ENCODE measurements around the gene RNF212.

The RNF212 gene

DNA sequence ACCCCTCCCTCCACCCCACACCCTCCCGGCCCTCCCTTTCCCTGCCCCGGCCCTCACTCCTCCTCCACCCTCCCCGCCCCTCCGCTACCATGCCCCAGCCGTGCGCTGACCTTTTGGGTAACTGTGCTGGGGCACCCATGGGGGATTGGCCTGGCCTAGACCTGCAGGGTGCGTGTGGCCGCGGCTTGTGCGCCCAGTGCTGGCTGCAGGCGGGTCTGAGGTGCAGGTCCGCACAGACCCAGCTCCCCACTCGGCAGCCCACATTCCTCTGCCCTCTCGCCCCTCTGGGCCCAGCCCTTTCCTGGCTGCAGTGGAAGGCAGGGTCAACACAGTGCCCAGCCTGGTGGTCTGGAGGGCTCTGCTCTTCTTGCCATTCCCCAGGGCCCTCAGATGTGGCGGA is 77.3 kb downstream of the RNF212 start:
- no peak for DNase-seq (ENCODE audit: low read depth)

DNA sequence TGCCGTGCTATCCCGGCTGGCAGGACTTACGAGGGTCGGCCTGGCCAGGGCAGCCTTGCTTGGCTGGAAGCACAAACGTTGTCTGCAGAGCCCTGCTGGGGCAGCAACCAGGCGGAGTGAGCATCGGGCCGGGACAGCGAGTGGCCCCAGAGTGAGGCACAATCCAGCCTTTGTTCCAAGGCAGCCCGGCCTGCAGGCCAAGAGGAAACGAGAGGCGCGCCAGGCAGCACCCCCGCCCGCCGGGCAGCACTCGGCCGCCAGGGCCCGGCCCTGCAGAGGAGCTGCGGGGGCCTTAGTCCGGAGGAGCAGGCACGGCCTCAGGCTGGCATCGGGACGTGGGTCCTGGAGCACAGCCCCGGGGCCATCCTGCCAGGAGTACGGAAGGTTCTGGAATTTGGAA is 77.9 kb downstream of the RNF212 start:
- DNase-seq (ENCODE audit: low read depth): no peak

DNA sequence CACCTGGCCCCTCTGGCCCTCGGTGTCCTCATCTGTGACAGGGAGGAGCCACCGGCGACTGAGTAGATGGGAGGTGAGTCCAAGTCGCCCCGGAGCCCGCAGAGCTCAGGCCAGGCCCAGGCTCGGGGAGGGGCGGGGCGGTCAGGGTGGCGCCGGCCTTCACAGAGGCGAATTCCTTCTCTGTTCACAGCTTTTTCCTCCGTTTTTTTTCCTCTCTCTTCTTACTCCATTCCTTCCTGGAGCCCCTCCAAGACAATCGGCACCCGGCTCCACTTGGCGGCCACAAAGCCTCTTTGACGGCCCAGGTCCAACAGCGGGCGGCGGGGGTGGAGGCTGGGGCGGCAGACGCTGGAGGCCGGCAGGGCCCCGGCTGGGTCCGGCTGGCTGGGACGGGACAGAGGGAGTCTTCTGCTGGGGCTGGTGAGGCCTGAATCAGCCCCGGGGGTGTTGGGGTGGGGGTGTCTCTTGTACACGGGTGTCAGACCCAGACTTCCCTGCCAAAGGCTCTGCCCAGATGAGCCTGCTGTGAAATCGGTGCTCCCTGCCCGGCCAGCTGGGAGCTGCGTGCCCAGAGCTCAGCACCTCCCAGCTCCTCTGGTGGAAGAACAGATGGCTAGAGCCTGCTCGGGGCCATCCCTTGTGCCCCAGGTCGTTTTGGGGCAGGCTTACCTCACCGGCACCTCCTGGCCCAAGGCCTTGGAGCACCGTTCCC is 79.4 kb downstream of the RNF212 start:
- no peak for DNase-seq (ENCODE audit: low read depth)

DNA sequence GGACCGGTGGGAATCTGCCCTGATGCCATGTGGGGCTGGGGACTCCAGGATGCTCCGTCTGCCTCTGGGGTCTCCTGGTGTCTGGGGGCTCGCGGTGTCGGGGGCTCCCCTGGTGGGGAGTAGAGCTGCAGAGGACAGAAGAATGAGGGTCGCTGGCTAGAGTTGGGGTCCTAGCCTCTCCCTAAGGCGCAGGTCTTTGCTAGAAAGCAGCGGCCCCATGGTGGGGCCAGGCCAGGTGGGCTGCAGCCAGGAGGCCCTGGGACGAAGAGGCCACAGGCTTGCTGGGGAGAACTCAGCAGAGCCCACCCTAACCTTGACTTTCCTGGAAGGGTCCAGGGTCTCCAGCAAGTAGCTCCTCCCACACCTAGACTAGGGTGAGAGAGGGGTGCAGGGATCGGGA is 80.5 kb downstream of the RNF212 start:
- no peak for DNase-seq (ENCODE audit: low read depth)

DNA sequence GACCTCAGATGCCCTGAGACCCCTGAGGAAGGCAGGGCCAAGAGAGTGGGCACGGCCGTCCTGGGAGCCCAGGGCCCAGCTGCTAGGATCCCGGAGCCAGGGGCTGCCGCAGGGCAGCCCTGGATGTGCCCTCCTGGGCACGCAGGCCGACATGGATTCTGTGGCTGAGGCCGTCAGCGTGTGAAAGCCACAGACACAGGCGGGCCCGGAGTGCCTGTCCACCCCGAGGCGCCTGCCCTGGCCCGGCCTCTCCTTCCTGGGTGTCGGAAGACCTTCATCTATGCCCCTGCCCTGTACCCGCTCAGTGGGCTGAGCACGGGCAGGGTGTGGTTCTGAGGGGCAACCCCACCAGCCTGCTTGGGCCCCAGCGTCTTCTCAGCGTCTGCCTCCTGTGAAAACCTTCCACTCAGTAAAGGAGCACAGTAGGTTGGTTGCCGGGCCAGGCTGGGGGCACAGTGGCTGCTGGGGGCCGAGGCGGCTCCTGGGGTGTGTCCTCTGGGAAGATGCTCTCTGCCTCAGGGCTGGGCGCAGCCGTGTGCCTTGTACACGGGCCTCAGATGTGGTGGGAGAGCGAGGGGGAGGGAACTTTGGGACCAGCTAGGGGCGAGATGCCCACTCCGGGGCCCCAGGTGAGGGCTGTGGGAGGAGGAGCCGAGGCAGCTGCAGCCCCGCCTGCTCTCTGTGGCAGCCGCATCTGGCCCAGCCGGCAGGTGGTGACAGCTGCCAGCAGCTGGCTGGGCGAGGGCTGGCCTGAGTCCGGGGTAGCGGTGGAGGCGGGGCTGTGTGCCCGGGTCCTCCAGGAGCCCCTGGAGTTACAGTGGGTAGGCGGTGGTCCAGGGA is 81.2 kb downstream of the RNF212 start:
- no peak for DNase-seq (ENCODE audit: low read depth)

DNA sequence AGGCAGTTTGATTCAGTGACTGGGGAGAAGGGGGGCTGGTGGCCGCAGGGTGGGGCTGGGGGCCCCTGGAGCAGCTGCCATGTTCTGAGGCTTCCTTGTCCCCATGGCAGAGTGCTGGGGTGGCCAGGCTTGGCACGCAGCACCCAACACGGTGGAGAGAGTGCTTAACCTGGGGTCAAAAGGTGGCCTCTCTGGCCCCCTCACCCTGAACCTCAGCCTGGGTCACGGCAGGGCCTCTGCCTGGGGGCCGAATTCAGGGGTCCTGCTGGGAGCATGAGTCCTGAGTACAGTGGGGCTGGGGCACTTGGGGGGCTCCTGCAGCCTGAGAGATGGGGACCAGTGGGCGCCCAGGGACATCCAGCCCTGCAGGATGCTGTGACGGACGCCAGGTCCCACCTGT is 82.0 kb downstream of the RNF212 start:
- no peak for DNase-seq (ENCODE audit: low read depth)

DNA sequence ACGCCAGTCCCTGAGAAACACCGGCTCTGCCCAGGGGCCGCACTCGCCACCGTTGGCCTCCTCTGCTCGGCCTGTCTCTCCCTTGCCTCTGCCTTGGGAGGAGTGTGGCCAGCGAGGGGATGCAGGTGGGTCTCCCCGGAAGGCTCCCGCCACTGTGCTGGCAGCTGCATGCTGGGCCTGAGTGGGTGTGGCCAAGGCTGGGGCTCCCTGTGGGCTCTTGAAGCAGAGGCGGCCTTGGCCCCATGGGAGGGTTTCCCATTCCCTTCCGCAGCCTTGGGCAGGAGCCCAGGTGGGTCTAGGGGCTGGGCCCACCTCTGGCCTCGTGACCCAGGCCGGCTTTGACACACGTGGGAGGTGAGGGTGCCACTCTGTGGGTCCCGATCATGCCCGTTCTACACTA is 82.8 kb downstream of the RNF212 start:
- DNase-seq (ENCODE audit: low read depth): no peak

DNA sequence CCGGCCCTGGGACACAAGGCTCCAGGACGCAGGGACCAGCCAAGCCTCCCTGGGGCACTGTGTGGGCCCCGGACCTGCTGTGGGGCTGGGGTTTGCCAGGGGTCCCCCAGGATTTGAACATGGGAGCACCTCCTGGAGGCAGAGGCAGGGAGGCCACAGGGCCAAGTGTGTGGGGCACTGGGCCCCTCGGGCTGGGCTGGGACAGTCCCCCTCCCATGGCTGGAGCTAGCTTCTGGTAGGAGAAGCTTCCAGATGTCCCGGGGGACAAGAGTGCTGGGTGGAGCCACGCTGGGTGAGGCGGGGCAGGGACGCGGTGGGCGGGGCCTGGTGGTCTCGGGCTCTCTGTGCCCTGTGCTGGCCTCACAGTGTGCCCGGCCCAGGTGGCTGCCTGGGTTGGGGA is 83.3 kb downstream of the RNF212 start:
- no peak for DNase-seq (ENCODE audit: low read depth)

DNA sequence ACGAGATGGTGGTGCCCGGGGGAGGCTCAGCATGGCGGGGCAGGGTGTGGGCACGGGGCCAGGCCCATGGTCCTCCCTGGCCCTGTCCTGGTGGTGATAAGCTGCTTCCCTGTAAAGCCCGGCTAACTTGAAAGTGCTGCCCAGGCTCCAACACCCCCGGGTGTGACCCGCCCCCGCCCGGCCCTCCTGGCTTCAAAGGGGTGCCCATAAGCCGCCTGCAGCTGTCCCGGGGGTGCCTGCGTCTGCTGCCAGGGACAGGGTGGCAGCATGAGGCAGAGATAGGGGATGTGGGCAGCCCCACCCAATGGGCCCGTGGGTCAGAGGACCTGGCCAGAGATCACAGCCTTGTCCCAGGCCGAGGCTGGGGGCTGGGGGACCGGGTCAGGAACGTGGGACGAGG is 83.8 kb downstream of the RNF212 start:
- DNase-seq (ENCODE audit: low read depth): no peak

DNA sequence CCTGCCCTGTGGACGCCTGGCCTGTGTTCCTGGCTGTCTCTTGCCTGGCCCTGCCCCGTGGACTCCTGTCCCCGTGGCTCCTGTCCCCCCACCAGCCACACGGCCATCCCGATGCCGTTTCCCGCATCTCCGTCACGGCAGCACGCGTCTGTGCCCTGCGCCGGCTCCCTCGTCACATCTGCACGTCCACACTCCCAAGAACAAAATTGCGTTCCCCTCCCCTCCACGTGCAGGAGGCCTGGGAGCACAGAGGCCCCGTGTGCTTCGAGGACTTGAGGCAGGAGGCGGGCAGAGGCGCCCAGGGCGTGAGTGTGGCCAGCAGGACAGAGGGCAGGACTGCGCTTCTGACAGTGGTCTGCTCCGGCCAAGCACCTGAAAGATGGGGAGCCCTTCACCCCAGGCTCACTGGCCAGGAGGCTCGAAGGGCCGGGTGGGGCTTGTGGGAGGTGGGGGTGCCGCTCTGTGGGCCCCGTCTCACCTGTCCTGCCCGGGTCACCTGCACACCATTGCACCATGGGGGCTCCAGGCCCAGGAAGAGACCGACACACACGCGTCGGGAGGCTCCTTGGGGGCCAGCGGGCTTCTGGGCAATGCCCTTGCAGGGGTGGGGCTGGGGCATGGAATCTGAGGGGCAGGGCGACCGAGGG is 84.7 kb downstream of the RNF212 start:
- no peak for DNase-seq (ENCODE audit: low read depth)

DNA sequence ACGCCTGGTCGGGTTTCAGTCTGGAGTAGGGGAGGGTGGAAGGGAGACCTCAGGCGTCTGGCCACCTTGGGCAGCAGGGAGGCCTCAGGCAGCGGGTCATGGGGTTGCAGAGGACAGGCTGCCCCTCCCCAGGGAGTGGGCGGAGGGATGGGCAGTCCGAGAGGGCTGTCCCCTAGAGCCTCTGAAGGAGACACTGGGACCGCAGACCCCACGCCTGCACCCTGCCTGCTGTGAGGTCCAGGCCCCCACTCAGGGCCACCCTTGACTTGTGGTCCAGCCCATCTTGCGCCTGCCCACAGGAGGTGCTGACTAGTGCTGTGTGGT is 85.5 kb downstream of the RNF212 start:
- DNase-seq (ENCODE audit: low read depth): no peak

DNA sequence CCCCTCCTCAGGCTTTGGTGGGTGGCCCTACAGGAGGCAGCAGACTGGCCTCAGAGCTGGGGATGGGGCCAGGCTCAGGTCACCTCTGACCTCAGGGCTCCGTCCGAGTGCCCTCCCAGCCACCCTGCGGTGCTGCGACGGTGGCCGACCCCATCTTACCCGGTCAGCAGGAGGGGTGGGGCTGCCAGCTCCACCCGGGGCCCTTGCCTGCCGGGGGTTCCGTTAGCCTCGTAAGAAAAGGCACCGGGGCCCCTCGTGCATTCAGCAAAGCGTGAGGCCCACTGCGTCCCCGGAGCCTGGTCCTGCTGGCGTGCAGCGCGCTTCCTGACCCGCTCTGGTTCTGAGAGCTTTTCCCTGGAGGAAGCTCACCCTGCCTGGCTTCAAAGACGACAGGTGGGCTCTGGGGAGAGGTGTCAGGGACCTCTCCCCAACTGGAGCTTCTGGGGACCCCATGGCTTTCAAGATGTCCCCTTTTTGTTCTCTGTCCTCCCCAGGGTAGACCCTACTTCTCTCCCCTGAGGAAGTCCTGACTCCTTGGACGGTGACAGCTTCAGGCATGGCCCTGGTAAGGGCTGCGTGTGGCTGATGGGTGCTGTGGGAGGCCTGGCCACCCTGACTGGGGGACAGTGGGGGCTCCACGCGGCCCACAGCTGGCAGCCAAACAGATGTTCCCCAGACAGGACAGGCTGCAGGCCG is 86.0 kb downstream of the RNF212 start:
- no peak for DNase-seq (ENCODE audit: low read depth)

DNA sequence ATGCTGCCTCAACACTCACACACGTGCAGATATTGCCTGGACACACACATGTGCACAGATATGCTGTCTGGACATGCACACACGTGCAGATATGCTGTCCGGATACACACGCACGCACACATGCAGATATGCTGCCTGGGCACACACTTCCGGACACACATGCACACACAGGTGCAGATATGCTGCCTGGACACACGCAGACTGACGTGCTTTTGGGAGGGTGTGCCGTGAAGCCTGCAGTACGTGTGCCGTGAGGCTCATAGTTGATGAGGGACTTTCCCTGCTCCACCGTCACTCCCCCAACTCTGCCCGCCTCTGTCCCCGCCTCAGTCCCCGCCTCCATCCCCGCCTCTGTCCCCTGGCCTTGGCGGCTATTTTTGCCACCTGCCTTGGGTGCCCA is 87.2 kb downstream of the RNF212 start:
- DNase-seq (ENCODE audit: low read depth): no peak

DNA sequence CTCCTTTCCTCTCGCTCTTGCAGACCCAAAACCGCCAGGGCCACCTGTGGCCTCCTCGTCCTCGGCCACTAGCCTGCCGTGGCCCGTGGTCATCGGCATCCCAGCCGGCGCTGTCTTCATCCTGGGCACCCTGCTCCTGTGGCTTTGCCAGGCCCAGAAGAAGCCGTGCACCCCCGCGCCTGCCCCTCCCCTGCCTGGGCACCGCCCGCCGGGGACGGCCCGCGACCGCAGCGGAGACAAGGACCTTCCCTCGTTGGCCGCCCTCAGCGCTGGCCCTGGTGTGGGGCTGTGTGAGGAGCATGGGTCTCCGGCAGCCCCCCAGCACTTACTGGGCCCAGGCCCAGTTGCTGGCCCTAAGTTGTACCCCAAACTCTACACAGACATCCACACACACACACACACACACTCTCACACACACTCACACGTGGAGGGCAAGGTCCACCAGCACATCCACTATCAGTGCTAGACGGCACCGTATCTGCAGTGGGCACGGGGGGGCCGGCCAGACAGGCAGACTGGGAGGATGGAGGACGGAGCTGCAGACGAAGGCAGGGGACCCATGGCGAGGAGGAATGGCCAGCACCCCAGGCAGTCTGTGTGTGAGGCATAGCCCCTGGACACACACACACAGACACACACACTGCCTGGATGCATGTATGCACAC is 88.3 kb downstream of the RNF212 start:
- no peak for DNase-seq (ENCODE audit: low read depth)

DNA sequence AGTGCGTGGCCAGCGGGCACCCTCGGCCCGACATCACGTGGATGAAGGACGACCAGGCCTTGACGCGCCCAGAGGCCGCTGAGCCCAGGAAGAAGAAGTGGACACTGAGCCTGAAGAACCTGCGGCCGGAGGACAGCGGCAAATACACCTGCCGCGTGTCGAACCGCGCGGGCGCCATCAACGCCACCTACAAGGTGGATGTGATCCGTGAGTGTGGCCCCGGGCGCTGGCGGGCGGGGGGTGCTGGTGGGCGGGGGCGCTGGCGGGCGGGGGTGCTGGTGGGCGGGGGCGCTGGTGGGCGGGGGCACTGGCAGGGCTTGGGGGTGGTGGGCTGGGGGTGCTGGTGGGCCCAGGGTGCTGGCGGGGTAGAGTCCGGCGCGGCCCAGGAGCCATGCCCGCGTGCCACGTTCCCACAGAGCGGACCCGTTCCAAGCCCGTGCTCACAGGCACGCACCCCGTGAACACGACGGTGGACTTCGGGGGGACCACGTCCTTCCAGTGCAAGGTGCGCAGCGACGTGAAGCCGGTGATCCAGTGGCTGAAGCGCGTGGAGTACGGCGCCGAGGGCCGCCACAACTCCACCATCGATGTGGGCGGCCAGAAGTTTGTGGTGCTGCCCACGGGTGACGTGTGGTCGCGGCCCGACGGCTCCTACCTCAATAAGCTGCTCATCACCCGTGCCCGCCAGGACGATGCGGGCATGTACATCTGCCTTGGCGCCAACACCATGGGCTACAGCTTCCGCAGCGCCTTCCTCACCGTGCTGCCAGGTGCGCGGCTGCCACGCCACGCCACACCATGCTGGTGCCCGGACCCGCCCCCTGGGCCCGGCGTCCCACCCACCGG is 89.2 kb downstream of the RNF212 start:
- no peak for DNase-seq (ENCODE audit: low read depth)

DNA sequence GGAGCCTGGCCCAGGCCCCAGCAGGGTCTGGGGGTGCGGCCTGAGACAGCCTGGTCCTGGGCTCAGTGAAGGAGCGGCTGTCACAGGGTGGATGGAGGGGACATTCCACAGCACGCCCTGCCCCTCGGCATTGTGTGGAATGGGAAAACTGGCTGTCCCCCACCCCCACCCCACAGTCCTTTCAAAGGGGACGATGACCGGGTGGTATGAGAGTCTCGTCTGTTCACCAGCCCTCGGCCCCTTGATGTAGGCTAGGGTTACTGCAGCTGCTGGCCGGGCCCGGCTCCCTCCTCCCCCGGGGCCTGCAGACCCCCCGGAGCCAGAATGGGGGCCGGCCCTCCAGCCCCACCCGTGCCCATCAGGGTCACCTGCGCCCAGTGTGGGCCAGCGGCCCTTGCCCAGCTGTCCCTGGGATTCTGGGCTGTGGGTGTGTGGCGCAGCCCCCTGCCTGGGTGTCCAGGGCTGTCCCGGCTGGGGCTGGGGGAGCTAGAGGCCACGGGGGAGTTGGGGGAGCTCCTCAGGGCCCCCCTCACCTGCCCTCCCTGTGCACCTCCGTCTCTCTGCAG is 90.2 kb downstream of the RNF212 start:
- no peak for DNase-seq (ENCODE audit: low read depth)

DNA sequence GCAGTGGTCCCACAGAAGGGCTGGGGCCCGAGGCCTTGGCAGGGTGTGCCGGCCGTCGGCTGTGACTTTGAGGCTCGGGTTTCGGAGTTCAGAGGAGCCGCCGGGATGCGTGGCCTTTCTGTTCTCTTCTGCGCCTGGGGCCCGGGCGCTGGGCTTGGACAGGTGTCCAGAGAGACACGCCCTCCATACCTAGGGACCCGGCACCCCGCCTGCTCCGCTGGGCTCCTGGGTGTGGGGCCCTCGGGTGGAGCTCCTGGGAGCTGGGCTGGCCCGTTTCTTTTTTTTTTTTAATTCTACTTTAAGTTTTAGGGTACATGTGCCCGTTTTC is 90.7 kb downstream of the RNF212 start:
- DNase-seq (ENCODE audit: low read depth): no peak

DNA sequence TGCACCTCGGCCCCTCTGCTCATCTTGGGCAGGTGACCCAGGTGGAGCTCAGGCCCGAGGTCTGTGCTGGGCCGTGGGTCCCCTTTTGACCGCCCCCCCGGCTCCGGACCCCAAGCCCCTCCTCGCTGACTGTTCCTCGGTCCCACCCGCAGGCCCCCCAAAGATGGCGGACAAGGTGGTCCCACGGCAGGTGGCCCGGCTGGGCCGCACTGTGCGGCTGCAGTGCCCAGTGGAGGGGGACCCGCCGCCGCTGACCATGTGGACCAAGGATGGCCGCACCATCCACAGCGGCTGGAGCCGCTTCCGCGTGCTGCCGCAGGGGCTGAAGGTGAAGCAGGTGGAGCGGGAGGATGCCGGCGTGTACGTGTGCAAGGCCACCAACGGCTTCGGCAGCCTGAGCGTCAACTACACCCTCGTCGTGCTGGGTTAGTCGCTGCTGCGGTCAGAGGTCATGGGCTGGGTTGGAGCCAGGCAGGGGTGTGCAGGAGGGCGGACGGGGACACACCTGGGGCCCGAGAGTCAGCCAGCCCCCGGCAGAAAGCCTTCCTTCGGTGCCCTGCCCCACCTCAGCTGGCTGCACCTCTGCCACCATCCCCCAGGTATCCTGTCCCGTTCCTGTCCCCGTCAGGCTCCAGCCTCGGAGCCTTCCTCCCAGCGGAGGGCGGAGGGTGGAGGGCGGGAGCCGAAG is 91.2 kb downstream of the RNF212 start:
- DNase-seq (ENCODE audit: low read depth): no peak
